Fibroblast of pulmonary artery (primary cell): ENCODE data around the gene NTRK3.
A peak's percentile ranks its signal among the peaks of the same experiment; 100 is the strongest.

Experiments
- DNase-seq: peaks from one replicate; pipeline ENCODE4 v3.0.0-alpha.2; 2010; ENCODE audit warnings: low read depth
- H3K4me3 ChIP-seq: replicated peaks from 2 replicates; pipeline ENCODE4 v1.5.1; 2011; ENCODE audit warnings: low read depth, mild to moderate bottlenecking, control low read depth, low read length, moderate library complexity
- CTCF ChIP-seq: IDR thresholded peaks from 2 replicates; pipeline ENCODE4 v1.5.1; 2011; ENCODE audit warnings: mild to moderate bottlenecking, control low read depth, low read length, inconsistent platforms; ENCODE audit errors: missing control alignments

NTRK3 gene

GRCh38 chr15:88250826-88251225, 5.7 kb downstream of the NTRK3 start:
- no peak for TF ChIP-seq CTCF
- H3K4me3 ChIP-seq: no peak overlapping the region
- DNase-seq: no peak

DNA sequence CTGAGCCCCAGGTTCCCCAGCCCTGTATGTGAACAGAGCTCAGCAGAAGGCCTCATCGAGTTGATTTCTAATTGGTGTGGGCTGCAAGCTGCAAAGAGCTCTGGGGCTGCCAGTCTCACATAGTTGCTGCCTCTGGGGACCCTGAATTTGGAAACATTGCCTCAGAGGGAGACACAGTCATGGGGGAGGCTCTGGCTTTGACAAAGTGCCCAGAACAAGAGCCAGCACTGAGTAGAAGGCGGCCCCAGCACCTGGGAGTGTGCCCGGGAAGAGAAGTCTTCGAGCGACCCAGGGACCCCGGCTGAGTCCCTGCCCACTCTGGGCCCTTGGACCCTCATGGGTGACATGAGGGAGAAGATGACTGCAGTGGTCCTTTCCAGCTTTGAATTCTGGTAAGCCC, 7.3 kb downstream of the NTRK3 start:
- no peak for TF ChIP-seq CTCF
- peak; percentile 18 for DNase-seq
- no peak overlapping the region for H3K4me3 ChIP-seq

DNA sequence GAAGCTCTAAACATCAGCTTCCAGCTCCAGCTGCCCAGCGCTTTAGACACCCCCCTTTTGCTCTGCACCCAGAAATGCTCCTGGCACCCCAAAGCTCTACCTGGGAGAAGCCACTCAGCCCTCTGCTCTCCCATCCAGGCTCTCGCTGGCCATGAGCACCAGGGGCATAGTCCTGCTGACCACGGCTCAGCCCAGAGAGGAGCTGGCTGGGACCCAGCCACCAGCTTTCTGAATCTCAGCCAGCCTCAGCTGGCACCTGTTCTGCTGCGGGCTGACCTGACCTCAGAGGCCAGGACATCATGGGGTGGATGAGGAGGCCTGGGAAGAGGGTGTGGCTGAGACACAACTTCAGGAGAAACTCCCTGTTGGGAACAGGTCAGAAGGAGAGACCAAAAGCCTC, 8.6 kb downstream of the NTRK3 start:
- no peak for DNase-seq
- no peak for TF ChIP-seq CTCF
- no peak overlapping the region for H3K4me3 ChIP-seq

DNA sequence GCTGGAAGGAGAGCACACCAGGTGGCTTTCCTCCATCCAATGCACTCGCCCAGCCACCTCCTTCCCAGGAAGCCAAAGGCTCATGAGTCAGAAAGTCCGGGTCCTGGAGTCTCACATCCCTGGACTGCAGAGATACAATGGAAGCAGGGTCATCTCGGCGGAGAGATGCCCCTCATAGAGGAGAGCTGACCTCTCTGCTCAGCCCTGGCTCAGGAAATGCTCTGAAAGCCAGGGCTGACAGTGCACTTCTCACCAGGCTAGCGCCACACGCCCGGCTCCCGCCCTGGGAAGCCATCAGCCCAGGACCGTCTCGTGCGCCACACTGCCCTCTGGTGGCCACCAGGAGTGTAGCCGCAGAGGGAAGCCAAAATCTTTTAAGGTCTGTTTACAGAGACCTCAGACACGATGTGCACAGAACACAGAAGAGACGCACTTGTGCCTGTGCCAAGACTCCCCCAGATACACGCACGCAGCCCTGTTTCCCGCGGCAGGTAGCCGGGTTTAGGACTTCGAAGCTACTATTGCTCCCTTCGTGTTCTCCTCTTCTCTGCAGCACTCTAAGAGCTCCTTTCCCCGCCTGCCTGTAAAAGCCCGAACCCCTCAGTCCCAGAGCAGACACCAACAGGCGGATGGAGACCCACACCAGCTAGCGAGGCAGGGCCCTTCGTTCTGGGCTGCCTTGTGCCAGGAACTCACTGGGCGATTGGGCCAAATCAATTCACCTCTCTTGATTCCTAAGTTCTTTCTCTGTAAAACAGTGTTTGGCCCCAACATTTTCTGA, 9.7 kb downstream of the NTRK3 start:
- peak; percentile 76 for DNase-seq
- TF ChIP-seq CTCF: peak; percentile 90
- no peak overlapping the region for H3K4me3 ChIP-seq

GRCh38 chr15:88246081-88246480, 10.5 kb downstream of the NTRK3 start:
- DNase-seq: no peak
- no peak overlapping the region for H3K4me3 ChIP-seq
- TF ChIP-seq CTCF: no peak

GRCh38 chr15:88243895-88244787, 12.4 kb downstream of the NTRK3 start:
- peak; percentile 75 for TF ChIP-seq CTCF
- H3K4me3 ChIP-seq: no peak overlapping the region
- peak; percentile 61 for DNase-seq
